B cell (primary cell): ENCODE results near the gene SLC43A2.

Experiments used
- EZH2 ChIP-seq: IDR thresholded peaks from 2 replicates; pipeline ENCODE4 v1.6.1; 2012; ENCODE audit warnings: borderline replicate concordance, low read depth, mild to moderate bottlenecking, moderate library complexity, low read length; ENCODE audit not compliant: insufficient read depth, poor library complexity, severe bottlenecking
- TF ChIP-seq, protein P1 (sequence below): fragments of 200-600 bp; IDR thresholded peaks from one replicate; pipeline ENCODE4 v1.8.0; 2022; ENCODE audit warnings: antibody characterized with exemption, mild to moderate bottlenecking

DNA sequence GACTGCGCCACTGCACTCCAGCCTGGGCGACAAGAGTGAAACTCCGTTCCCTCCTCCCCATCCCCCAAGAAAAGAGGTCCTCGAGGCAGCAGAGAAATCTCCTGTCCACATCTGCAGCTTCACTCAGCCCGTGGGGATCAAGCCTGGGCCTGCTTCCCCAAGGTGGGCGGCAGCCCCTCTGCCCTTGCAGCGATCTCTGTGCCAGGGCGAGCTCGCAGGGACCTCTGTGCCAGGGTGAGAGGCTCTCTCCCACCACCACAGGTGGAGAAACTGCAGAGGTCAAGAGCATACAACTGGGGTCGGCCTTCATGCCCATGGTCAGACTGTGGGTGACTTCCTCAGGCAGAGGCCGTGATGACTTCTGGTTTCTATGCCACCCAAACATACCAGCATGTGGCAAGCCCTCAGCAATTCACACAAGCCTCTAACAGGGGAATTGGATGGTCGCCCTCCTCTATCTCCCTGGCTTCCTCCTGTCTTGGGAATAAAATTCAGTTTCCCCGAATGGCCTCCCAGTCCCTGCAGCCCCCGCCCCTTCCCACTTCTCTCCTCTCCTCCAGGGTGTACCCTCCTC lies 5.5 kb downstream of the SLC43A2 start:
- TF ChIP-seq, protein P1, sequence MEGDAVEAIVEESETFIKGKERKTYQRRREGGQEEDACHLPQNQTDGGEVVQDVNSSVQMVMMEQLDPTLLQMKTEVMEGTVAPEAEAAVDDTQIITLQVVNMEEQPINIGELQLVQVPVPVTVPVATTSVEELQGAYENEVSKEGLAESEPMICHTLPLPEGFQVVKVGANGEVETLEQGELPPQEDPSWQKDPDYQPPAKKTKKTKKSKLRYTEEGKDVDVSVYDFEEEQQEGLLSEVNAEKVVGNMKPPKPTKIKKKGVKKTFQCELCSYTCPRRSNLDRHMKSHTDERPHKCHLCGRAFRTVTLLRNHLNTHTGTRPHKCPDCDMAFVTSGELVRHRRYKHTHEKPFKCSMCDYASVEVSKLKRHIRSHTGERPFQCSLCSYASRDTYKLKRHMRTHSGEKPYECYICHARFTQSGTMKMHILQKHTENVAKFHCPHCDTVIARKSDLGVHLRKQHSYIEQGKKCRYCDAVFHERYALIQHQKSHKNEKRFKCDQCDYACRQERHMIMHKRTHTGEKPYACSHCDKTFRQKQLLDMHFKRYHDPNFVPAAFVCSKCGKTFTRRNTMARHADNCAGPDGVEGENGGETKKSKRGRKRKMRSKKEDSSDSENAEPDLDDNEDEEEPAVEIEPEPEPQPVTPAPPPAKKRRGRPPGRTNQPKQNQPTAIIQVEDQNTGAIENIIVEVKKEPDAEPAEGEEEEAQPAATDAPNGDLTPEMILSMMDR, result no peak
- no peak for TF ChIP-seq EZH2
